ENCODE data around the gene NUDT7. TPM values are rescaled to one million over a fixed set of nuclear protein-coding genes. Genes with fewer than 3 reads are reported as not detected.

The NUDT7 gene
- total RNA-seq, 1 donor from 2014 or later: 5.7 TPM

GRCh38 chr16:77785373-77785764, 63.1 kb downstream of the NUDT7 start:
- Histone ChIP-seq H3K4me1 (ENCODE audit: control insufficient read depth in 3 of 3, insufficient read depth in 3 of 3, low read length in 3 of 3) (peaks cover 0 to 5% (median 4%) of the 10 kb centered on the region in 3 donors), H3K4me3 (ENCODE audit: low read length in 3 of 3) (no peak overlapping the region), H3K27ac (ENCODE audit: low read depth, low read length) (no peak overlapping the region), H3K9ac (ENCODE audit: low read depth in 1 of 3, low read length in 3 of 3) (no peak overlapping the region), H3K27me3 (ENCODE audit: control insufficient read depth in 3 of 3, insufficient read depth in 3 of 3, low read length in 3 of 3) (peaks cover 35 to 43% (median 38%) of the 10 kb centered on the region in 3 donors), H3K36me3 (ENCODE audit: control insufficient read depth in 3 of 3, insufficient read depth in 3 of 3, low read length in 3 of 3) (no peaks in the 10 kb centered on the region), H3K9me3 (ENCODE audit: control insufficient read depth in 3 of 3, low read length in 3 of 3) (no peaks in the 10 kb centered on the region)

DNA sequence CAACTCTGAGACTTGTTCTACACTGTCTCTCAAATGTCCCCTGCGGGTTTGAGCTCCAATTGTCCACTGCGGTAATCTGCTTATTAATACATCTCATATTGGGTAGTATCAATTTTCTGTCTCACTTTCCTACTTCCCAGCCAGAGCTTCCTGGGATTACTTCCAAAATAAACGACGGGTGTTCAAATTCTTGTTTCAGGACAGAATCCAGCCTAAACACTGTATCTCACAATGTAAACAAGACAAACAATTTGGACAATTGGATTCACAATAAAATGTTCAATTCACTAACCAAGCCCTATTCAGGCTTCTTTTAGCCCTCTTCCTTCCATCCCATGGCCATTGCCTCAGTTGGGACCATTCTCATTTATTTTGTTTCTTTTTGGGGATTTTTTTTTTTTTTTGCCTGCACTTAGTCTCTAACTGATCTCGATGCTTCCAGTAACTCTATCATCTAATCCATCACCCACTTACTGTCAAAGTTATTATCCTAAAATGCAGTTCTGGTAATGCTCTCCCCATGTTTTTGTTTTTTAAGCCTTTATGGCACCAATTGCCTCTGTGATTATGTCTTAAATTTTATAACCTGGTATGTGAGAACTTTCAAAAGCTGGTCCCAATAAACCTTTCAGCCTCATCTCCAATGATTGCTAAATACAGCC, 64.0 kb downstream of the NUDT7 start:
- Histone ChIP-seq H3K4me3 (ENCODE audit: low read length in 3 of 3) (no peak overlapping the region), H3K4me1 (ENCODE audit: control insufficient read depth in 3 of 3, insufficient read depth in 3 of 3, low read length in 3 of 3) (peaks cover 0 to 5% (median 4%) of the 10 kb centered on the region in 3 donors), H3K27me3 (ENCODE audit: control insufficient read depth in 3 of 3, insufficient read depth in 3 of 3, low read length in 3 of 3) (peaks cover 40 to 50% (median 44%) of the 10 kb centered on the region in 3 donors), H3K27ac (ENCODE audit: low read depth, low read length) (no peak overlapping the region), H3K9me3 (ENCODE audit: control insufficient read depth in 3 of 3, low read length in 3 of 3) (no peaks in the 10 kb centered on the region), H3K9ac (ENCODE audit: low read depth in 1 of 3, low read length in 3 of 3) (no peak overlapping the region), H3K36me3 (ENCODE audit: control insufficient read depth in 3 of 3, insufficient read depth in 3 of 3, low read length in 3 of 3) (no peaks in the 10 kb centered on the region)

GRCh38 chr16:77787452-77787851, 65.1 kb downstream of the NUDT7 start:
- peaks cover 0 to 5% (median 4%) of the 10 kb centered on the region in 3 donors for H3K4me1 ChIP-seq (ENCODE audit: control insufficient read depth in 3 of 3, insufficient read depth in 3 of 3, low read length in 3 of 3)
- H3K36me3 ChIP-seq (ENCODE audit: control insufficient read depth in 3 of 3, insufficient read depth in 3 of 3, low read length in 3 of 3): no peaks in the 10 kb centered on the region
- H3K27me3 ChIP-seq (ENCODE audit: control insufficient read depth in 3 of 3, insufficient read depth in 3 of 3, low read length in 3 of 3): peaks cover 45 to 58% (median 53%) of the 10 kb centered on the region in 3 donors
- no peaks in the 10 kb centered on the region for H3K9me3 ChIP-seq (ENCODE audit: control insufficient read depth in 3 of 3, low read length in 3 of 3)
- H3K9ac ChIP-seq (ENCODE audit: low read depth in 1 of 3, low read length in 3 of 3): no peak overlapping the region
- H3K27ac ChIP-seq (ENCODE audit: low read depth, low read length): no peak overlapping the region
- H3K4me3 ChIP-seq (ENCODE audit: low read length in 3 of 3): no peak overlapping the region

DNA sequence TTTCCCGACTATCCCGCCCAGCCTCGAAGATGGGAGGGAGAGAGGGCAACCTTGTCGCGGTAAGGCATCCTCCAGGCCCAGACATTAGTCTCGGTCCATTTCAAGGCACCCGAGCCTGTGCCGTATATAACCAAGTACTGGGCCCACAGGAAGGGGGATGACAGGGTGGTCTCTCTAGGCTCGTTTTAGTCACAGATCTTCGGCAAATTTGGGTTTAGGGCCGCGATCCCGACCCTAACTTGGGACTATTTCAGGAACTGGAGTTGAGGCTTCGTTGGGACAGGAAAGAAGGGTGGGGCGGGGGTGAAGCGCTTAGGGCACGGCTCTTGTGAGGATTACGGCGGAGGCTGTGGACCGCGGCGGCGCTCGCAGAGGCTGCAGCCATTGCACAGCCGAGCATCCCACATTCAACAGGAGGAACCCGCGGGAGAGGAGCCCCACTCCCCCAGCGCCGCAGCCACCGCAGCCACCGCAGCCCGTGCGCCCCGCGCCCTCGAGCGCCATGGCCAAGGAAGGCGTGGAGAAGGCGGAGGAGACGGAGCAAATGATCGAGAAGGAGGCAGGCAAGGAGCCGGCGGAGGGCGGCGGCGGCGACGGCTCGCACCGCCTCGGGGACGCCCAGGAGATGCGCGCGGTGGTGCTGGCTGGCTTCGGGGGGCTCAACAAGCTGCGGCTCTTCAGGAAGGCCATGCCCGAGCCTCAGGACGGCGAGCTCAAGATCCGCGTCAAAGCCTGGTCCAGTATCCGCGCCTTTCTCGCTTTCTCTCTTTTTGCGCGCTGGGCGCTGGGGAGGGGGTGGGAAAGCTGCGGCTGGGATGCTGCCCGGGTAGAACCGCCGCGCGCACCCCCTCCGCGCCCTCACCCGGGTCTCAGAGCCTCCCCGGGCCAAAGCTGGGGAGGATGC, 66.1 kb downstream of the NUDT7 start, which contains the start of gene VAT1L:
TSS of gene VAT1L (plus strand) at position 384 of the 904 bp plus-strand sequence. CDS start at position 503, 119 bp downstream.
- Histone ChIP-seq H3K9ac (ENCODE audit: low read depth in 1 of 3, low read length in 3 of 3) (no peak within 1 kb of the TSS), H3K9me3 (ENCODE audit: control insufficient read depth in 3 of 3, low read length in 3 of 3) (no peaks in the 10 kb centered on the region), H3K36me3 (ENCODE audit: control insufficient read depth in 3 of 3, insufficient read depth in 3 of 3, low read length in 3 of 3) (no peaks in the 10 kb centered on the region), H3K4me1 (ENCODE audit: control insufficient read depth in 3 of 3, insufficient read depth in 3 of 3, low read length in 3 of 3) (peaks cover 0 to 5% (median 4%) of the 10 kb centered on the region in 3 donors), H3K27ac (ENCODE audit: low read depth, low read length) (no peak within 1 kb of the TSS), H3K27me3 (ENCODE audit: control insufficient read depth in 3 of 3, insufficient read depth in 3 of 3, low read length in 3 of 3) (peaks cover 47 to 59% (median 56%) of the 10 kb centered on the region in 3 donors), H3K4me3 (ENCODE audit: low read length in 3 of 3) (peak within 1 kb of the TSS; percentile 5 to 57 (median 35))

DNA sequence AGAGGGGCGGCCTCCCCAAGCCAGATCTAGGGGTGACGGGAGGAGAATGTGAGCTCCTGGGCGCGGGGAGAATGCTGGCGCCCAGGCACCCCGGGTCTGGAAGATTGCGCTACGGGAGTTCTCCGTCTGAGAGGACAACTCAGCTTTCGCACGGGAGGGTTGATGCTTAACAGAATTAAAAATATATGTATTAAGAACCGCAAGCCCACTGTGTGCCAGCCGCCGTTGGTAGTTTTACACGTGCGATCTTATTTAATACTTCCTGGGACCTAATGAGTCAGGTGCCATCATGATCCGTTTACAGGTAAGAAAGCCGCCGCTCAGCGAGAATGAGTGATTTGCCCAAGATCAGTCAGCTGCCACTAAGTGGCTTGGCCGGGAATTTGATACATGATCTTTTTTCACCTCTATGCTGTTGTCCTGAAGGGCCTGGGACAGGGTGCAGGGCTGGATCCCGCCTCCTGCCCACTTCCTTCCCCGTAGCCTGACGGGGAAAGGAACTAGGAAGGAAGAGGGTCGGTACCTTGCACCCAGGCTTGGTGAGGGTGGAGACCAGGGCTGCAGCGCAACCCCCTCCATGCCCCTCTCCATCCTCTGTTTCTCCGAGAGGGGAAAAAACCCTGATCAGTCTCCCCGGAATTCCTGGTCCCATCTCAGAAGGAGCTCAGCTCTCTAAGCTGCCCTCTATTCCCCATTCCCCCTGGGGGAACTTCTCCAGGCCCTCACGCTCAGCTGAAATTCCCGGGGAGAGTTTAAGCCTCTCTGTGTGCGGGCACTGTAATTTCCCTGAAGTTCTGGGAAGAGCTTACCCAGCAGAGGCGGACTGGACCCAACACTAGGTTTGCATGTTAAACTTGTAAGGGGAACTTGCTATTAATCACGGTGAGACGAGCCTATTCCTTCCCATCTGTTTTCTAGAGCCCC, 67.0 kb downstream of the NUDT7 start:
- Histone ChIP-seq H3K4me1 (ENCODE audit: control insufficient read depth in 3 of 3, insufficient read depth in 3 of 3, low read length in 3 of 3) (peaks cover 0 to 5% (median 4%) of the 10 kb centered on the region in 3 donors), H3K9ac (ENCODE audit: low read depth in 1 of 3, low read length in 3 of 3) (no peak overlapping the region), H3K9me3 (ENCODE audit: control insufficient read depth in 3 of 3, low read length in 3 of 3) (no peaks in the 10 kb centered on the region), H3K27me3 (ENCODE audit: control insufficient read depth in 3 of 3, insufficient read depth in 3 of 3, low read length in 3 of 3) (peaks cover 47 to 59% (median 58%) of the 10 kb centered on the region in 3 donors), H3K4me3 (ENCODE audit: low read length in 3 of 3) (peak overlapping the region in 1 of 3 donors; percentile 57), H3K27ac (ENCODE audit: low read depth, low read length) (no peak overlapping the region), H3K36me3 (ENCODE audit: control insufficient read depth in 3 of 3, insufficient read depth in 3 of 3, low read length in 3 of 3) (no peaks in the 10 kb centered on the region)

- Histone ChIP-seq H3K9me3 (ENCODE audit: control insufficient read depth in 3 of 3, low read length in 3 of 3) (no peaks in the 10 kb centered on the region), H3K4me1 (ENCODE audit: control insufficient read depth in 3 of 3, insufficient read depth in 3 of 3, low read length in 3 of 3) (peaks cover 0 to 5% (median 4%) of the 10 kb centered on the region in 3 donors), H3K36me3 (ENCODE audit: control insufficient read depth in 3 of 3, insufficient read depth in 3 of 3, low read length in 3 of 3) (no peaks in the 10 kb centered on the region), H3K4me3 (ENCODE audit: low read length in 3 of 3) (no peak overlapping the region), H3K27me3 (ENCODE audit: control insufficient read depth in 3 of 3, insufficient read depth in 3 of 3, low read length in 3 of 3) (peaks cover 47 to 59% (median 58%) of the 10 kb centered on the region in 3 donors), H3K9ac (ENCODE audit: low read depth in 1 of 3, low read length in 3 of 3) (no peak overlapping the region), H3K27ac (ENCODE audit: low read depth, low read length) (no peak overlapping the region)
These were observed 67.7 kb downstream of the NUDT7 start for GRCh38 chr16:77790009-77790372.

GRCh38 chr16:77790912-77791311, 68.6 kb downstream of the NUDT7 start:
- no peak overlapping the region for H3K27ac ChIP-seq (ENCODE audit: low read depth, low read length)
- no peaks in the 10 kb centered on the region for H3K36me3 ChIP-seq (ENCODE audit: control insufficient read depth in 3 of 3, insufficient read depth in 3 of 3, low read length in 3 of 3)
- no peaks in the 10 kb centered on the region for H3K9me3 ChIP-seq (ENCODE audit: control insufficient read depth in 3 of 3, low read length in 3 of 3)
- H3K4me1 ChIP-seq (ENCODE audit: control insufficient read depth in 3 of 3, insufficient read depth in 3 of 3, low read length in 3 of 3): peaks cover 0 to 5% (median 4%) of the 10 kb centered on the region in 3 donors
- peaks cover 47 to 58% (median 55%) of the 10 kb centered on the region in 3 donors for H3K27me3 ChIP-seq (ENCODE audit: control insufficient read depth in 3 of 3, insufficient read depth in 3 of 3, low read length in 3 of 3)
- no peak overlapping the region for H3K4me3 ChIP-seq (ENCODE audit: low read length in 3 of 3)
- no peak overlapping the region for H3K9ac ChIP-seq (ENCODE audit: low read depth in 1 of 3, low read length in 3 of 3)

Other genes with a start within 250 kb of the NUDT7 start
- 5.2 TPM for gene VAT1L, start 66.0 kb downstream of the NUDT7 start, total RNA-seq